ENCODE measurements around the gene PHOX2A. TPM values are rescaled to one million over a fixed set of nuclear protein-coding genes. Genes with fewer than 3 reads are reported as not detected.

Gene PHOX2A
- total and polyA plus RNA-seq, 2 donors (not counting 1 experiment from before 2014, with no cell fraction given), result not detected

DNA sequence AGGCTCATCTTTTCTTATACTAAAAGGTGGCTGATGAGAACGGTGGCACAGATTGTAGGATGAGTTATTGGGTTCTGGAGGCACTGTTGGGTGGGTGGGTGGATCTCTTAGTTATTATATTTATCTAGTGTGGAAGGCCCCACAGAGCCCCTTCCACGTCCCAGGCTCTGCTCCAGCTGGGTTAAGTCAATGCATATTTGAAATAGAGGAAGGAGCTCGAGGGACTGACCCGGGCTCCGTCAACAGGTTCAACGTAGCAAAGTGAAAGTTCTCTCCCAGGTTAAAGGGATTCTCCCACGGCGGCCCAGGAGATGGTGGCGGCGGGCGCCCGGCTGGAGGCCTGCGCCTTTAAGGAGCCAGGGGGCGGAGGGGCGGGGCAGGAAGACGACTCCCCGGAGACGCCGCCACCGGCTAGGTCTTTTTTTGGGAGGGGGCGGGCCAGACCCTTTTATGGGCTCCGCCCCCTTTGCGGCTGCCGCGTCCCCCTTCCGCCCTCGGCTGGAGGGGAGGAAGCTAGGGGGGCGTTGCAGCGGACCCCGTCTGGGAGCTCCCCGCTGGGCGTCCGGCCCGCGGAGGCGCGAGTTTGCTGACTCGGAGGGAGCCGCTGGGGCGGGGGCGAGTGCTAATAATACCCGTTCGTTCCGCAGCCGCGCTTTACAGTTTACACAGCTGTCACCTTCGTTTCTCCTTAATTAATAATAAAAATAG lies 20.9 kb downstream of the PHOX2A start:
- H3K9ac ChIP-seq (ENCODE audit: insufficient read depth, low read length), result peak overlapping the region; percentile 62
- H3K4me3 ChIP-seq (replicated peaks in 1 of 4; ENCODE audit: control extremely low read depth in 1 of 4, insufficient read depth in 1 of 4, low read depth in 3 of 4, low read length in 4 of 4), result peak overlapping the region; percentile 65 to 97 (median 82)
- H3K4me2 ChIP-seq (ENCODE audit: extremely low read depth, insufficient read depth, low read length), result peak overlapping the region; percentile 89
- peaks cover 5% of the 10 kb centered on the region for H3K27me3 ChIP-seq (ENCODE audit: control insufficient read depth, insufficient read depth, low read length)
- no peak for TF ChIP-seq EZH2 (IDR thresholded peaks at IDR 0.05; ENCODE audit: low read length, missing control alignments)
- TF ChIP-seq, protein P1, sequence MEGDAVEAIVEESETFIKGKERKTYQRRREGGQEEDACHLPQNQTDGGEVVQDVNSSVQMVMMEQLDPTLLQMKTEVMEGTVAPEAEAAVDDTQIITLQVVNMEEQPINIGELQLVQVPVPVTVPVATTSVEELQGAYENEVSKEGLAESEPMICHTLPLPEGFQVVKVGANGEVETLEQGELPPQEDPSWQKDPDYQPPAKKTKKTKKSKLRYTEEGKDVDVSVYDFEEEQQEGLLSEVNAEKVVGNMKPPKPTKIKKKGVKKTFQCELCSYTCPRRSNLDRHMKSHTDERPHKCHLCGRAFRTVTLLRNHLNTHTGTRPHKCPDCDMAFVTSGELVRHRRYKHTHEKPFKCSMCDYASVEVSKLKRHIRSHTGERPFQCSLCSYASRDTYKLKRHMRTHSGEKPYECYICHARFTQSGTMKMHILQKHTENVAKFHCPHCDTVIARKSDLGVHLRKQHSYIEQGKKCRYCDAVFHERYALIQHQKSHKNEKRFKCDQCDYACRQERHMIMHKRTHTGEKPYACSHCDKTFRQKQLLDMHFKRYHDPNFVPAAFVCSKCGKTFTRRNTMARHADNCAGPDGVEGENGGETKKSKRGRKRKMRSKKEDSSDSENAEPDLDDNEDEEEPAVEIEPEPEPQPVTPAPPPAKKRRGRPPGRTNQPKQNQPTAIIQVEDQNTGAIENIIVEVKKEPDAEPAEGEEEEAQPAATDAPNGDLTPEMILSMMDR (conservative IDR thresholded peaks at IDR 0.05 in 1 of 2, IDR thresholded peaks at IDR 0.05 in 1 of 2; ENCODE audit: low read depth in 1 of 2, low read length in 2 of 2), result peak; percentile 32 to 33
- no peaks in the 10 kb centered on the region for H3K9me3 ChIP-seq (ENCODE audit: control insufficient read depth, insufficient read depth, low read depth, low read length)
- peak; percentile 91 to 93 for DNase-seq (ENCODE audit: low read depth in 2 of 2)
- peaks cover 31% of the 10 kb centered on the region for H3K79me2 ChIP-seq (ENCODE audit: control insufficient read depth, insufficient read depth, low read length)
- H2AFZ ChIP-seq (ENCODE audit: low read length), result peak overlapping the region; percentile 69
- peak overlapping the region; percentile 72 for H3K27ac ChIP-seq (ENCODE audit: insufficient read depth, low read length)
- H3K4me1 ChIP-seq (ENCODE audit: control insufficient read depth, extremely low read depth, insufficient read depth, low read length), result peaks cover 10% of the 10 kb centered on the region
- no peaks in the 10 kb centered on the region for H4K20me1 ChIP-seq (ENCODE audit: control insufficient read depth, extremely low read depth, insufficient read depth, low read length)
- peaks cover 6% of the 10 kb centered on the region for H3K36me3 ChIP-seq (ENCODE audit: control insufficient read depth, insufficient read depth, low read length)

DNA sequence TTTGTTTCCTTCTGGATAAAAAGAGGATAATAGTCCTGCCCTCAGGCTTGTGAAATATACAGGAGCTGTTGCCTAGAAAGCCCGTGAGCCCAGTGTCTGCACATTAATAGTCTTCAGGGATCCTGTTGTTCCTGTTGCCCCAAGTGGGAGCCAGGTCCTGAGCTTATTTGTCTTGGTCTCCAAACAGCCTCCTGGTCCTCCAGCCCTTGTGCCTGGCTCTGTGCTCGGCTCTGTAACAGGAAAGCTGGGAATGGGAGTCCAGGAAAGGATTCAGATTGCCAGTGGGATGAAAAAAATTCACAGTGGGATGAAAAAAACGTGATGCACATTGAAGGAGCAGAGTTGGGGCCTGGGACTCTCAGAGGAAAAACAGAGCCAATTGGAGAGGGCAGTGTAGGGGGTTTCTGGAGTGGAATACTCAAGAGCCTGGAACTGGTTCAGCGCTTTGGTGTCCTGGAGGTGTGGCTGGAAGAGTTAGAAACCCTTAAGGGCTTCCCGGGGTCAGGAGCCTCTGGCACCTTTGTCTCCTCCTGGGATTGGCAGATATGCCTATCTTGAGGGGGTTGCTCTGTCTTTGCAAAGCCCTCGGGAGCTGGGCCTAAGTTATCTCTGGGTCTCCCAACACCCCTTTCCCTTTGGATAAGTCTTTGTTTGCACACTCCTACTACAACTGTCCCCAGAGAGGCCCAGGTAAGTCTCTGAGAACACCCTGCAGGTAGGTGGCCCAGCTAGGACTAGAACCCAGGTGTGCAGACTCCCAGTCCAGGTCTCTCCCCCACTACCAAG lies 21.7 kb downstream of the PHOX2A start:
- peak overlapping the region; percentile 69 for H2AFZ ChIP-seq (ENCODE audit: low read length)
- H3K36me3 ChIP-seq (ENCODE audit: control insufficient read depth, insufficient read depth, low read length), result no peaks in the 10 kb centered on the region
- H3K9me3 ChIP-seq (ENCODE audit: control insufficient read depth, insufficient read depth, low read depth, low read length), result no peaks in the 10 kb centered on the region
- H4K20me1 ChIP-seq (ENCODE audit: control insufficient read depth, extremely low read depth, insufficient read depth, low read length), result no peaks in the 10 kb centered on the region
- H3K27me3 ChIP-seq (ENCODE audit: control insufficient read depth, insufficient read depth, low read length), result peaks cover 9% of the 10 kb centered on the region
- peak overlapping the region; percentile 65 to 97 (median 82) for H3K4me3 ChIP-seq (replicated peaks in 1 of 4; ENCODE audit: control extremely low read depth in 1 of 4, insufficient read depth in 1 of 4, low read depth in 3 of 4, low read length in 4 of 4)
- no peak overlapping the region for H3K9ac ChIP-seq (ENCODE audit: insufficient read depth, low read length)
- no peak overlapping the region for H3K27ac ChIP-seq (ENCODE audit: insufficient read depth, low read length)
- TF ChIP-seq, protein P1 (conservative IDR thresholded peaks at IDR 0.05 in 1 of 2, IDR thresholded peaks at IDR 0.05 in 1 of 2; ENCODE audit: low read depth in 1 of 2, low read length in 2 of 2), result no peak
- no peak for TF ChIP-seq EZH2 (IDR thresholded peaks at IDR 0.05; ENCODE audit: low read length, missing control alignments)
- peaks cover 8% of the 10 kb centered on the region for H3K4me1 ChIP-seq (ENCODE audit: control insufficient read depth, extremely low read depth, insufficient read depth, low read length)
- H3K4me2 ChIP-seq (ENCODE audit: extremely low read depth, insufficient read depth, low read length), result peak overlapping the region; percentile 89
- peaks cover 28% of the 10 kb centered on the region for H3K79me2 ChIP-seq (ENCODE audit: control insufficient read depth, insufficient read depth, low read length)
- no peak for DNase-seq (ENCODE audit: low read depth in 2 of 2)

DNA sequence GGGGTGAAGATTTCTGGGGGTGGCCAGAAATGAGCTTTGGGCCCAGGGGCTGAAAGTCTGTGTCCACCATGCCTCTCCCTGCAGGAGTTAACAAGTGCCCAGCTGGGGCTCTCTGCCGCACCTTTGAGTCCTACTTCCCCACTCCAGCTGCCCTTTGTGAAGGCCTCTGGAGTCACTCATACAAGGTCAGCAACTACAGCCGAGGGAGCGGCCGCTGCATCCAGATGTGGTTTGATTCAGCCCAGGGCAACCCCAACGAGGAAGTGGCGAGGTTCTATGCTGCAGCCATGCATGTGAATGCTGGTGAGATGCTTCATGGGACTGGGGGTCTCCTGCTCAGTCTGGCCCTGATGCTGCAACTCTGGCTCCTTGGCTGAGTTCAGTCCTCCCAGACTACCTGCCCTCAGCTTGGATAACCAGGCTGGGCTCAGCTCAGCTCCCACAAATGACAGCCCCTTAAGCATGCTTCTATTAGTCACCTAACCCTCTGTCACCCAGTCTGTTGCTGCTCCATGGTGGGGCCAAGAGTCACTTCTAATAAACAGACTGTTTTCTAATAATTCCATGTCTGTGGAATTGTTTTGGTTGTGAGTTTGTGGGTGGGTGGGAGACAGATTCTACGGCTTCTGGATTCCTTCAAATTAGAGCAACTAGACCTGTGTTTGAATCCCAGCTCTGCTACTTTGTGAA lies 22.4 kb downstream of the PHOX2A start:
- no peak overlapping the region for H3K27ac ChIP-seq (ENCODE audit: insufficient read depth, low read length)
- H3K36me3 ChIP-seq (ENCODE audit: control insufficient read depth, insufficient read depth, low read length), result no peaks in the 10 kb centered on the region
- peaks cover 8% of the 10 kb centered on the region for H3K4me1 ChIP-seq (ENCODE audit: control insufficient read depth, extremely low read depth, insufficient read depth, low read length)
- H3K27me3 ChIP-seq (ENCODE audit: control insufficient read depth, insufficient read depth, low read length), result peaks cover 10% of the 10 kb centered on the region
- no peak overlapping the region for H2AFZ ChIP-seq (ENCODE audit: low read length)
- H3K4me2 ChIP-seq (ENCODE audit: extremely low read depth, insufficient read depth, low read length), result no peak overlapping the region
- no peaks in the 10 kb centered on the region for H3K9me3 ChIP-seq (ENCODE audit: control insufficient read depth, insufficient read depth, low read depth, low read length)
- H3K79me2 ChIP-seq (ENCODE audit: control insufficient read depth, insufficient read depth, low read length), result peaks cover 21% of the 10 kb centered on the region
- no peaks in the 10 kb centered on the region for H4K20me1 ChIP-seq (ENCODE audit: control insufficient read depth, extremely low read depth, insufficient read depth, low read length)
- no peak overlapping the region for H3K4me3 ChIP-seq (replicated peaks in 1 of 4; ENCODE audit: control extremely low read depth in 1 of 4, insufficient read depth in 1 of 4, low read depth in 3 of 4, low read length in 4 of 4)
- TF ChIP-seq EZH2 (IDR thresholded peaks at IDR 0.05; ENCODE audit: low read length, missing control alignments), result no peak
- TF ChIP-seq, protein P1 (conservative IDR thresholded peaks at IDR 0.05 in 1 of 2, IDR thresholded peaks at IDR 0.05 in 1 of 2; ENCODE audit: low read depth in 1 of 2, low read length in 2 of 2), result no peak
- no peak for DNase-seq (ENCODE audit: low read depth in 2 of 2)
- no peak overlapping the region for H3K9ac ChIP-seq (ENCODE audit: insufficient read depth, low read length)
